SW480 (cell line): ENCODE results near the gene ASIC1.

Experiments used
- DNase-seq: peaks from one replicate; pipeline ENCODE4 v3.0.0-alpha.2; 2016; ENCODE audit warnings: low spot score

The ASIC1 gene

DNA sequence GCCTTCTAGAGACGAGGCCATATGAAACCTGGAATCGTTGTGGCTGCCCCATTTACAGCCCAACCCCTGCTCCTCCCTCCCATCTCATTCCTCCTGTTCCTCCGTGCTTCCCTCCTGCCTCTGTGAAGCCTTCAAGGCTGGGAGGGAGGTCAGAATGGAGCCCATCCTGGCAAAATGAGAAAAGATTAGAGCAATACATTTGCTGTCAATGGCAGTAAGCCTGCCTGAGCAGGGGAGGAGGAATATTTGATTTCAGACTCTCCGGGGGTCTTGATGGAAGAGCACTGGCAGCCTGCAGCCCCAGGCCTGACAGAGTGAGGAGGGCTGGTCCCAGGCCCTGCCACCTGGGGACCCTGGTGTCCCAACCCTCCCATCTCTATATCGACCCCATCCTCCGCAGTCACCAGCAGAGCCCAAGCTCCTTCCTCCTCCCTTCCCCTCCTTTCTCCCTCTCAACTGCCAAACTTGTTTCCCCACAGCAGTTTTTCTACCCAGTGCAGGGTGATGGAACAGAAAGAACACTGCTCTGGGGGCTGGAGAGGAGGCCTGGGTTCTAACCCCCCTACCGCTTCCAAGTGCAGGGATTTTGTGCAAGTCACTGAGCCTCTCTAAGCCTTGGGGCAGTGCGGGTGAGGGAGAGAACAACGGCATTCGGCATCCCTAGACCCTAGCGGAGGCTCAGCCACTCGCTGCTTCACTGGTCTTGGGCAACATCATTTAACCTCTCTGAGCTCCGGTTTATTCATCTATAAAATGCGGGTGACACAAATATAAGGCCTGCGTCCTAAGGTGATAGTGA is 16.1 kb upstream of the ASIC1 start:
- no peak for DNase-seq

DNA sequence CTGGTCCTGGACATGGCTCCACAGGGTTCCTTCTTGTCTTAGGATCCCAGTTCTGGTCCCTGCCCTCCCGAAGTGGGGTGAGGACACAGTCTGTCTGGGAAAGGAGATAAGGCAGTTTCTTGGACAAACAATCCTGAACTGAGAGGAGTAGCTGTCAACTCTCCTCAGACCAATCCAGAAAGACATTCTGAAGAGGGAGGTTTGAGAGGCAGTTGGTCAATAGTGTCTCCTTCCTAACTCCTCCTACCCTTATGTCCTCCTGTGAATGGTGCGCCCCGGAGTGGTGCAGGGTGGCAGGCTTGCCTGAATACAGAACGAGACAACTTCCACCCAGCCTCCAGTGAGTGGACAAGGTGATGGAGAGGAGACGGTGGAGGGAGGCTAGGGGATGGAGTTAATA is 15.4 kb upstream of the ASIC1 start:
- no peak for DNase-seq

DNA sequence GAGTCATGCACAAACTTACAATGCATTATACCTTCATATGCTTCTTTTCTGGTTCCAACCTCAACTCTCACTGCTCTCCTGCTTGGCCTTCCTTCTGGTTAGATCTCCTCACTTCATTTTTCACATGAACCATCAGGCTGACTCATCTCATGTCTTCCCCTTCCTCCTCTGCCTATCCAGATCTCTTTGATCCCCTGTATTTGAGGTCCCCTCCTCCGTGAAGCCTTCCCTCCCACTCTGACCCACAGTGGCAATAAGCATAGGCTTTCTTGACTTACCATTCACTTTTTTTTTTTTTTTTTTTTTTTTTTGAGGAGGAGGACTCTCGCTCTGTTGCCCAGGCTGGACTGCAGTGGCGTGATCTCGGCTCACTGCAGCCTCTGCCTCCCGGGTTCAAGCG is 14.7 kb upstream of the ASIC1 start:
- DNase-seq: no peak

DNA sequence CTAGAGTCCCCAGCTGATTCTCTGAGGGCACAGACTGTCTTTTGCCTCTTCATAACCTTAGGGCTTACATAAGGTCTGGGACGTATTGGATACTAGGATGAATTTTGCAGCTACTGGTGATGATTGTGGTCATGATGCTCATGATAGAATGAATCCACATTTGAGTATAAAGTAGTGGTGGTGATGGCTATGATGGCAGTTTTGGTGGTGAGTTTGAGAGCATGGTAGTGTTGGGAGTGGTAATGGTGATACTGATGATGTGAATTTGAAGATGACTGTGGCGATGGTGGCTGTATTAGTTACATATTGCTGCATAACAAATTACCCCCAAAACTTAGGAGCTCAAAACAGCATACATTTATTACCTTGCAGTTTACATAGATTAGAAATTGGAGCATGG is 14.1 kb upstream of the ASIC1 start:
- no peak for DNase-seq

DNA sequence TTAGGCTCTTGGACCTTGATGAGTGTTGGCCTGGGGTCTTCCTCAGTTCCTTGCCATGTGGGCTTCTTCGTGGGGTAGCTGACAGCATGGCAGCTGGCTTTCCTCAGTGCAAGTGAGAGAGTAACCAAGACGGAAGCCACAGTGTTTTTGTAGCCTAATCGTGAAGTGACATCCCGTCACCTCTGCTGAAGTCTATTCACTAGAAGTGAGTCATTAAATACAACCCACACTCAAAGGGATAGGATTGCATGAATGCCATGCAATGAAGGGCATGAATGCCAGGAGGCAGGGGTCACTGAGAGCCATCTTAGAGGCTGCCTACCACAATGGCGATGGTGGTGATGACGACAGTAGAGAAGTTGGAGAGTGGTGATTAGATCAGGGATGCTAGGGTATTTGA is 13.5 kb upstream of the ASIC1 start:
- DNase-seq: no peak

DNA sequence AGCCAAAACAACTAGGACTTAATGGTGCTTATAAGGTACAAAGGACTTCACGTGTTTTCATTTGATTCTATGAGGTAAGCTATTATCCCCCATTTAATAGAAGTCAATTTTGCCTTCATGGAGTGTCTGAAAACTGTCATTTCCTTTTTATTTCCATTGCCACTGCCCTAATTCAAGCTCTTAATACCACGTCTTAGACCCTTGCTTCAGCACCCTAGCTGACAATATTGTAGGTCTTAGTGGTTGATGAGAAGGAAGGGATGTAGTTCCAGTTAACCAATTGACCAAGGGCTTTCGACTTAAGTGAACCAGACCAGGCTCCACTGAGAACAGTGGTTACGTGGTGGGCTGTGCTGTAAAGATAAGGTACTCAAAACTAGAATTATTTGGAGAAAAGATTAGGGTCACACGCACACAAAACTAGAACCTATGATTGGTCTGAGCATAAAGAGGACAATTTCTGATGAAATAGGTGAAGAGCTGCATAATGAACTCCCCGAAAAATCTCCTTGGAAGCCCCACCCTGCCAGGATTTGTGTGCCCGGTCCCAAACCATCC is 9.6 kb upstream of the ASIC1 start:
- no peak for DNase-seq

DNA sequence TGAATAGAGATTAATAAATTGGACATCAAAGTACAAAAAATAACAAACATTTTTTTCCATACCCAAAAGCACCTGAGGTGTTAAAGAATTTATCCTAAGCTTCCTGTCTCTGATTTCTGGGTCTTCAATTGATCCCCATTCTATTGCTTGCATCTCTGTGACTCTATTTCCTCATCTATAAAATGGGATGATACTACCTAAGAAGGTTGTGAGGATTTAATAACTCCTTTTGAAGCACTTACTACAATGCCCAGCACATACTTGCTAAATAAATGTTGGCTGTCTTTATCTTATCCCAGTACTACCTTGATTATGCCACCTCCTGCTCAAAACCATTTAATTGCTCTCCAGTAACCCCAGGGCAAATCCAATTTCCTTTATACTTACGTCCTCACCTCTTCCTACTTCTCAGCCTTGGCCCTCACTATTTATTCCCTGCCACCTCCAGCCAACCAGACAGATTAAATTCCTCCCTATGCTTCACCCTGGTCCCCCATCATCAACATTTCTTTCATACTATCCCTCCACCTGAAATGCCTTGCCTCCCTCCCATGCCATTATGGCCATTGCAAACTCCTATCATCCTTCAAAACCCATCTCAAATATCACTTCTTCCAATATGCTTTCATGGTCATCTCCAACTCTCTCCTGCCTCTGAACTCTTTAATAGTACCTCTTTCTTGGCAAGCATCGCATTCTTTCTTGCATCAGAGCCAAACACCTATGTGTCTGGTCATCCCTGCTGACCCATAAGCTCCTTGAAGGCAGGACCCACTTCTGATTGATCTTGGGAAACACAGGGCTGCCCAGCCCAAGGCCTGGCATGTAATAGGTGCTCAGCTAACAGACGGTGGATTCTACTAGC is 7.9 kb upstream of the ASIC1 start:
- no peak for DNase-seq

DNA sequence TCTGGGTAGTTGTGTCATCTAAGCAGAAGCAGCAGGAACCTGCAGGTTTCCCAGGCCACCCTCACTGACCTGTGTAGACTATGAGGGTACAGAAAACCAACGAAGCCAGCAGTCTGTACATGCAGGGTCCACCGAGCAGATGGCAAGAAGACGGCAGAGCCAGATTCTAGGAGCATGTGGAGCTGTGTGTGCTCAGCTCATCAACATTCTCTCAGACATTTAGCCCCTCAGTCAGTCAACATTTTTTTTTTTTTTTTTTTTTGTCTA is 7.3 kb upstream of the ASIC1 start:
- no peak for DNase-seq

DNA sequence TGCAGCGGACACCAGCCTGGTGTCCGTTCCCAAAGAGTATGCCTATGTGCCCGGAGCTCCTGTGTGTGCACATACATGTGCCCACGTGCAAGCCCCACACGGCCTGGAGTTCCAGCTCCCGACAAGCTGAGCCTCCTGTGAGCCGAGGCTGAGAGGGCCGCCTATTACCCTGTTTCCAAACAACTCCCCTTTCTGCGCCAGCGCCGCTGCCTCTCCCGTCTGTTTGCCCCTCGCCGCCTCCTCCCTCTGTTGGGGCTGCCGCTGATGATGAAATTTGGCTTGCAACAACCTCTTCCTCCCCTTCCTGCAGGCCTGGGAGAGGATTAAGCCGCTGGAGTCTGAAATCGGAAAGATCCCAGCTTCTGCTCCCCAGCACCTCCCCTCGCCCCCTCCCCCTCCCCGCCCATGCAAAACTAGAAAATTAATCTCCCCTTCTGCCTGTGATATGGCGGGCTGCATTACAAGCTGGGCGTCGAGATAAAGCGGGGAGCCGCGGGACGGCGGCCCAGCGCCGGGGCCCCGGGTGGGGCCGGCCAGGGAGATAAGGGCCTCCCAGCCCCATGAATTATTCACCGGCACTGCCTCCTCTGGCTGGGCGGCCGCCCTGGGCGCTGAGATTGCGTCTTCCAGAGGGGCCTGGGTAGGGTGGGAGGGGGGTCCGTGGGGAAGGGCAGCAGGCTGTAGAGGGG is 6.8 kb upstream of the ASIC1 start:
- no peak for DNase-seq

DNA sequence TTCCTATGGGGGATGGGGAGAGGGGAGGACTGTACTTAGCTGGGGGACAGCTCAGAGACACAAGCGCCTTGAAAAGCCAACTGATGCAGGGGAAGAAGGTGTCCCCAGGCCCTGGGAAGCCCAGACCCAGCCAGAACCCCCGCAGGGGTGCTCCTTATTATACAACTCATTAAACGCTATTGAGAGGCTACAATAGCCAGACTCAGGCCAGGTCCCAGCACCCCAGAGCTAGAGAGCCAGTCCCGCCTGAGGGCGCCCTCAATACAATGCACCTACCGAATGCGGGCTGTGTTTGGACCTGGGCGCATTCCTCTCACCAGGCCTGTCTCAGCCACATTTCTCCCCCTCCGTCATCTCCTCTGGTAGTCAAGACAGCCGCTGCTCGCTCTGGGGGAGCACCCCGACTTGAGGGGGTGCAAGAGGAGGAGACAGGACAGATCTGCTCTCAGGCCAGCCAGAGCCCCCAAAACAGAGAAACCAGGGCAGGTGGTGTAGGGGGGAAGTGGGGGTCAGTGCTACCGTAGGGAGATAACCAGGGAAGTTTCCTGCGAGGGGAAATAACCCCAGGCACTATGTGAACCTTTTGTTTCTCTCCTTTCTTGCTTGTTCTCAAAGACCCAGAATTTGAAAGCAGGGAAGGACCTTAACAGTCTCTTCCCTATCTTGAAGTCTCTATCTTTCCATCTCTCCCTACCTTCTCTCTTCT is 6.1 kb upstream of the ASIC1 start:
- no peak for DNase-seq

DNA sequence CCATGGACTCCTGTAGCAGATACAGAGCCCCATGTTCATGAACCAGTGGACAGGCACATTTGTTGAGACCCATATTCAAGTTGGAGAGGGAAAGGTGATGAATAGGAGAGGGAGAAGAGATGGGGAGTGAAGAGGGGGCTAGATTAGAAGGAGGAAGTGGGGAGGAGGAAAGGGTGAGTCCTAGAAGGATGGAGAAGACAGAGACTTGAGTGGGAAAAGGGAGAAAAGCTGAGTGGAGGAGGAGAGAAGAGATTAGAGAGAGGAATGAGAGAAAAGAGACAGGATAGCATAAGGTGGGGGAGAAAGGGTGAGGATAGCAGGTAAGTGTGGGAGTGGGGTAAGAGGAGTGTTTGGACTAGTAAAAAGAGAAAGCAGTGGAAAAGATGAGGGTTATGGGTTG is 4.9 kb upstream of the ASIC1 start:
- no peak for DNase-seq

DNA sequence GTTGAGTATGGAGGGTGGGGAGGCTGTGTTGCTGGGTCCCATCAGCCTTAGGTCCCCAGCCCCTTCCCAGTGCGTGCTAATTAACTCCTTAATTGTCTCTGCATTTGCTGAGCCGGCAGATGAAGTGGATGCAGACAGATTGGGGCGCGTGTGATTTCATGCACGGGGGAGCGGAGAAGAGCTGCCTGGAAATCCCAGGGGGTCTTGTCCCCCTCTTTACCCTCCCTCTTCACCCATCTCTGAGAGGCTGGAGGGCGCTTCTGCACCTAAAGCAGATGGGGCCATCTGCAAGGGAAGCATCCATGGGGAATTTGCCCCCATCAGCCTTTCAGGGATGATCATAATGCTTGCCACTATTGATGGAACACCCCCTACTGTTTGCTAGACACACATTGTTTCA is 4.4 kb upstream of the ASIC1 start:
- DNase-seq: no peak

DNA sequence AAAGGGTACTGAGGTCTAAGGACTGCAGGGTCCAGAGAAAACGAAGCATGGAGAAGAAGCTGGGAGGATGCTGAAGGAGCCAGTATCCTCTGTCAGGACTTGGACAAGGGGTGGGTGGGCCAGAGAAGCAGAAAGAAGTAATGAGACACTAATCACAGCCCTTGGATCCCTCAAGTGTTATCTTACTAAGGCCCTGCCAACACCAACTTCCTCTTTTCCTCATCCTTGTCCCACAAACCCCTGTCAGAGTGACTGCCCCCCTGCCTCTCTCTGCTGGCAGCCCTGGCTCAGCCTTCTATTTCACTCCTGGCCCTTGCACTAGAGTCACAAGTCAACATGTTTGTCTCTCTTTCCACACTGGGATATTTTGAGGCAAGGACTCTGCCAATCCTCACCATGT is 3.8 kb upstream of the ASIC1 start:
- no peak for DNase-seq

DNA sequence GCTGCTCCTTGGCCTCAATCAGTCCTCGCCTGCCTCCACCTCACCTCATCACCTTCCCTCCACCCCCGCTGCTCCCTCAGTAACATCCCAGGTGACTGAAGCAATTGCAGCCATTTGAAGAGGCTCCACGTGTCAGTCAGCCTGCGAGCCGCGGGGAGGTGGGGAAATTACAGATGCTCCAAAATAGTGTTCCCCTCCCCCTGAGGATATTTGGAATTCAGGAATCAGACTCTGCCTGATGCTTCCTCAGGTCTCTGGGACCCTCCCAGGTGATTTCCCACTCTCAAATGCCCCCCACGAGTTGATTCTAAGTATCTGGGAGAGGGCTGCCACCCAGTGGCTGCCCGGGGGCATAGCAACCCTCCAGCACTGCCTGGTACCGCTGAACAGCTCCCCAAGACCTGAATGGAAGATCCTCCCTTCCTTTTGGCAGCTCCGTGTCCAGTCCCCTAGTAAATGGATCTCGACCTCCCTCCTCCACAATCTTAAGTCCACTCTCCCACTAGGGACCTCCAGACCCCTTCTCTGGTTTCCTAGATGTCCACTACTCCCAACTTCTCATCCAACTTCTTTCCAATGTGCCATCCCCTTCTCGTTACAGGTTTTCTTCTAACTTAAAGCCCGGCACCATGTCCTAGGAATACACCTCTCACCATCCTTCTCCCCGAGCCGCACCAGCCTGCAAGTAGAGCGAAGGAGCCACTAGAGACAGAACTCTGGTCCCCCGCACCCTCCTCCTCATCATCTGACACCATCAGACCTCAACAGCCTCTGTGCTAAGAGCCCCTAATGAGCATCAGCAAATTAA is 1.4 kb upstream of the ASIC1 start:
- peak; percentile 62 for DNase-seq

DNA sequence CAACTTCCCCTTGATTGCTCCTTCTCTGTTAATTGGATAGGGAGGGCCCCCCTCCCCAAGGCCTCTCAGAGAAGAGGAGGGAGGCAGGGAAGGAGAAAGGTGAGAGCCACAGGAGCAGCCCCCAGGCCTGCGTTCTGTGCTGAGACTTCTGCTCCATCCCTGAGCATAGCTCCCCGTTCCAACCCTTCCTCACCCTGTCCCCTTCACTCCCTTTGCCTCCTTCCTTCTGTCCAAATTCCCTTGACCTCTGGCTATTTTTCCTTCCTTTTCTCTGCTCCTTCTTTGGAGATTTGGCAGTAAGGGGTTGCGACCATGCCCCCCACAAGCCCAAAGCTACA is 788 bp upstream of the ASIC1 start:
- DNase-seq: no peak

DNA sequence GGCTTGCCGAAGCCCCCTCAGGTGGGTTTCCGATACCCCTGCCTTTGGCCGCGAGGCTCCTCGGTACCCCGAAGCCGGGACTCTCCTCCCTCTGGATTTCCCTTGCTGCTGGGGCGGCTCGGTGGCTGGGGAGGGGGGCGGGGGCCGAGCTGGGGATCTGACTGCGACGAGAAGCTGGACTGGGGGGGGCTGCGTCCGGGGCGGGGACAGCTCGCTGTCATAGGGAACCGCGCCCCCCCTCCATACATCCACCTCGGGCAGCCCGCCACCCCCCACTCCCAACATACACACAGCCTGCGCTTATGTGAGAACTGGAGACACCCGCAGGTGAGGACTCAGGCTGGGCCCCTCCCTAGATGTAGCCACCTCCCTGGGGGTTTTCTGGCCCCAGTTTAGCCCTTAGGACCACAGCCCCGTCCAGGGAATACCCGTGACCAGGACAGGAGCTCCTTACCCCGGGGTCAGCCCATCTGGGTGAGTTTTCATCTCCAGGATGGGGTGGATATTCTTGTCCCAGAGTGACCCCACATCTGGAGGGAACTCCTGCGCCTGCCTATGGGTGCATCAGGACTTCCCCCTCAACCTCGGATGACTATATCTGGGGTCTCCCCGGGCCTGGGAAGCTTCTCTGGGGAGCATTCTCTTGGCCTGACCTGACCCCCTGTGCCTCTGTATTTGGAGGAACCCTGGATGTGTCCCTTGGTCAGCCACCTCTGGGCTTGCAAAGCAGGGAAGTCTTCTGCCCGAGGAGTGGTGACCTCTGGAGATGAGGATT is 687 bp downstream of the ASIC1 start:
- no peak for DNase-seq

DNA sequence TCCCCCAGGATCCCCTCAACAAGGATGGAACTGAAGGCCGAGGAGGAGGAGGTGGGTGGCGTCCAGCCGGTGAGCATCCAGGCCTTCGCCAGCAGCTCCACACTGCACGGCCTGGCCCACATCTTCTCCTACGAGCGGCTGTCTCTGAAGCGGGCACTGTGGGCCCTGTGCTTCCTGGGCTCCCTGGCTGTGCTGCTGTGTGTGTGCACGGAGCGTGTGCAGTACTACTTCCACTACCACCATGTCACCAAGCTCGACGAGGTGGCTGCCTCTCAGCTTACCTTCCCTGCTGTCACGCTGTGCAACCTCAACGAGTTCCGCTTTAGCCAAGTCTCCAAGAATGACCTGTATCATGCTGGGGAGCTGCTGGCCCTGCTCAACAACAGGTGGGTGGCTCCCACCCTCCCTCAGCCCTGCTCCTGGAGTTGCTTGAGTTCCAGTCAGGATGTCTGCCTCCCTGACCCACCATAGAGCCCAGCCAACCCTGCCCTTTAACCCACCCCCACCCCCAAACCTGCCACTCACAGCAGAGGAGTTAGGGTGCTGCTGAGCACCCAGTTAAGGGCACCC is 1.4 kb downstream of the ASIC1 start:
- no peak for DNase-seq

DNA sequence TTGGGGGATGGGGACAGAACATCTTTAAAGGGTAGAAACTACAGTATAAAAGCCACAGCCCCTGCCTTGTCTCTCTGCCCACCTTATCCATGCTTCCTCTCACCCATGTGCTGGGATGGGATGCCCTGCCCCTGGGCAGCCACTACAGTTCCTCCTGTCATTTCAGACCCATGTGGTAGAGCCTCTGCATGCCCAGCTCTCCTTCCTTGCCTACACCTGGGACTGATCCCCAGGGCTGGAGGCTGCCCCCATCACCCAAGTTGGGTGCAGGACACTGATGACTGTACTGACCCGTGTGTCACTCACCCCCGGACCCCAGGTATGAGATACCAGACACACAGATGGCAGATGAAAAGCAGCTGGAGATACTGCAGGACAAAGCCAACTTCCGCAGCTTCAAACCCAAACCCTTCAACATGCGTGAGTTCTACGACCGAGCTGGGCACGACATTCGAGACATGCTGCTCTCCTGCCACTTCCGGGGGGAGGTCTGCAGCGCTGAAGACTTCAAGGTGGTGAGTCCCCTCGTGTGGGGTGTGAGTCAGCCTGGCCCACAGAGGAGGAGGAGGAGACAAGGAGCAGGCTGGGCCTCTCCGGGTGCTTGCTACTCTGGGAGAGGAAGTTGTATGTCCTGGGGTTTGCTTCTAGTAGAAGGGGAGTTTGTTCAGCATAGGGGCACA is 2.2 kb downstream of the ASIC1 start:
- DNase-seq: no peak

DNA sequence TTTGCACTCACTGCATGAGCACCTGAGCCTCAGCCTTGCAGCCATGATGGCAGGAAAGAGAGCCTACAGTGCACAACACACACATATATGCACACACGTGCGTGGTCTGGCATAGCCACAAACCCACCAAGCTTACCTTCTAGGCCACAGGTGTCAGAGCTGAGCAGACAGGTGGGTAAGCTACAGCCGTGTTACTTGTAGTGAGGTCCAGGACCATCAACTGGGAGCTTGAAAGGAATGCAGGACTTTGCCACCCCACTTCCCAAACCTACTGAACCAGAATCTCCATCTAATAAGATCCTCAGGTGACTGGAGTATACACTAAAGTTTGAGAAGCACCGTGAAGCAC is 2.7 kb downstream of the ASIC1 start:
- no peak for DNase-seq

DNA sequence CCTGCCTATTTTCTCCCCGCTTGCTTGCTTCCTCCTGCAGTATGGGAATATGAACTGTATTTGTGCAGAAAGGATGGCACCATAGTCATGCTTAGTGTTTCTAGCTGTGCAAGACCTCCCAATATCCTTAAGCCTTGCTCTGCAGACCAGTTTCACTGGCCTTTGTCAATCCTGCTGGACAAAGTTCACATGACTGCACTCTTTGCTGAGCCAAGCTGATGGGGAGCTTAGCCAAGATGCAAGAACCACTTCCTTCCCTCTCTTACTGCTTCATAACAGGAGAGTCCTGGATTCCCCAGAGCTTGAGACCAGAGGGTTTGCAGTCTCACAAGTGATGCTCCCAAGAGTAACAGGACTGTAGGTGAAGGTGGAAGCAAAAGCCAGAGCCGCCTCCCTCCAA is 3.8 kb downstream of the ASIC1 start:
- DNase-seq: no peak
